IMR-90 (cell line): Measurements from ENCODE around the gene BCL11A. TPM values are rescaled to one million over a fixed set of nuclear protein-coding genes. Genes with fewer than 3 reads are reported as not detected.

Source experiments
- ATAC-seq: fragments of 200-7000 bp; cut with Tn5 transposase; 2 replicates; pipeline ENCODE4 v1.9.1; 2020; ENCODE audit warnings: low read depth, mild to moderate bottlenecking, moderate library complexity
- BruUV-seq: library from RNA; stranded (reverse); fragments of 400-500 nt; replicated peaks from 2 replicates; lab custom pipeline; 2021; lab: Mats Ljungman, UMichigan
- CTCF ChIA-PET: fragments of 300-600 bp; formaldehyde crosslinking; extraction: SDS; loops from one replicate; lab custom pipeline; 2021; ENCODE audit warnings: antibody characterized with exemption; lab: Yijun Ruan, JAX
- POLR2A ChIA-PET: fragments of 300-600 bp; sonication (Branson Sonifier 250); formaldehyde crosslinking; loops from one replicate; lab custom pipeline; 2022; ENCODE audit warnings: antibody characterized with exemption; ENCODE audit not compliant: unreplicated experiment; lab: Charles Lee
- DNase-seq: peaks from one replicate; pipeline ENCODE4 v3.0.0; 2013
- H2AFZ ChIP-seq: replicated peaks from 2 replicates; pipeline ENCODE3; 2013; ENCODE audit warnings: low read length, mild to moderate bottlenecking; ENCODE audit not compliant: poor library complexity
- H2AK5ac ChIP-seq: 2 replicates; pipeline ENCODE4 v1.6.1; 2013; ENCODE audit warnings: low read depth, low read length, inconsistent platforms
- H2AK9ac ChIP-seq: replicated peaks from 2 replicates; pipeline ENCODE3; 2013; ENCODE audit warnings: mild to moderate bottlenecking, low read depth, low read length, moderate library complexity; ENCODE audit not compliant: poor library complexity
- H2BK120ac ChIP-seq: 2 replicates; pipeline ENCODE4 v1.6.1; 2013; ENCODE audit warnings: low read depth, low read length, inconsistent platforms
- H2BK15ac ChIP-seq: 3 replicates; pipeline ENCODE4 v1.6.1; 2013; ENCODE audit warnings: low read depth, low read length, inconsistent platforms
- H2BK20ac ChIP-seq: 2 replicates; pipeline ENCODE4 v1.6.1; 2013; ENCODE audit warnings: low read depth, mild to moderate bottlenecking, inconsistent platforms, low read length, moderate library complexity
- H2BK5ac ChIP-seq: 2 replicates; pipeline ENCODE4 v1.6.1; 2013; ENCODE audit warnings: mild to moderate bottlenecking, low read depth, low read length, inconsistent platforms; ENCODE audit not compliant: poor library complexity, severe bottlenecking
- H3K14ac ChIP-seq: replicated peaks from 2 replicates; pipeline ENCODE4 v1.6.1; 2013; ENCODE audit warnings: low read depth, low read length, inconsistent platforms
- H3K18ac ChIP-seq: 2 replicates; pipeline ENCODE4 v1.6.1; 2013; ENCODE audit warnings: low read depth, low read length, control low read depth
- H3K23ac ChIP-seq: 2 replicates; pipeline ENCODE4 v1.6.1; 2013; ENCODE audit warnings: low read depth, low read length, inconsistent platforms
- H3K27ac ChIP-seq: 2 replicates; pipeline ENCODE4 v1.5.1; 2013; ENCODE audit warnings: mild to moderate bottlenecking, control low read depth, low read length; ENCODE audit not compliant: insufficient read depth
- H3K27me3 ChIP-seq: 2 replicates; pipeline ENCODE4 v1.6.1; 2013; ENCODE audit warnings: low read length; ENCODE audit not compliant: control insufficient read depth, insufficient read depth
- H3K36me3 ChIP-seq: 2 replicates; pipeline ENCODE4 v1.6.1; 2013; ENCODE audit warnings: low read length, mixed read lengths; ENCODE audit not compliant: control insufficient read depth, insufficient read depth
- H3K4ac ChIP-seq: 2 replicates; pipeline ENCODE4 v1.6.1; 2013; ENCODE audit warnings: low read depth, low read length, inconsistent platforms
- H3K4me1 ChIP-seq: 2 replicates; pipeline ENCODE4 v1.6.1; 2013; ENCODE audit warnings: low read length, mixed read lengths; ENCODE audit not compliant: control insufficient read depth, insufficient read depth
- H3K4me2 ChIP-seq: 2 replicates; pipeline ENCODE4 v1.6.1; 2013; ENCODE audit warnings: low read depth, mild to moderate bottlenecking, control low read depth, low read length, moderate library complexity
- H3K4me3 ChIP-seq: 2 replicates; pipeline ENCODE4 v1.5.1; 2013; ENCODE audit warnings: low read depth, mild to moderate bottlenecking, control low read depth, low read length, moderate library complexity; ENCODE audit not compliant: insufficient read depth
- H3K56ac ChIP-seq: 2 replicates; pipeline ENCODE4 v1.6.1; 2013; ENCODE audit warnings: low read length, inconsistent platforms; ENCODE audit not compliant: insufficient read depth; ENCODE audit errors: extremely low read depth
- H3K79me1 ChIP-seq, 2 experiments: 2 replicates each; pipeline ENCODE4 v1.6.1; 2013; ENCODE audit warnings: low read length in 2 of 2, inconsistent platforms in 1 of 2, low read depth in 1 of 2
- H3K9ac ChIP-seq: 2 replicates; pipeline ENCODE4 v1.6.1; 2013; ENCODE audit warnings: low read depth, low read length, control low read depth
- H3K9me1 ChIP-seq: 2 replicates; pipeline ENCODE4 v1.6.1; 2013; ENCODE audit warnings: low read length, inconsistent platforms; ENCODE audit not compliant: insufficient read depth
- H3K9me3 ChIP-seq: 2 replicates; pipeline ENCODE4 v1.6.1; 2013; ENCODE audit warnings: low read length; ENCODE audit not compliant: control insufficient read depth, insufficient read depth
- H4K20me1 ChIP-seq: 2 replicates; pipeline ENCODE4 v1.6.1; 2013; ENCODE audit warnings: low read length, inconsistent platforms; ENCODE audit not compliant: insufficient read depth
- H4K5ac ChIP-seq: 2 replicates; pipeline ENCODE4 v1.6.1; 2013; ENCODE audit warnings: mild to moderate bottlenecking, low read depth, low read length, control low read depth
- H4K8ac ChIP-seq, 2 experiments: 2 replicates each; pipeline ENCODE4 v1.6.1; 2013; ENCODE audit warnings: low read depth in 2 of 2, low read length in 2 of 2, control low read depth in 1 of 2, inconsistent platforms in 1 of 2
- H4K91ac ChIP-seq: 2 replicates; pipeline ENCODE4 v1.6.1; 2013; ENCODE audit warnings: low read depth, low read length, inconsistent platforms; ENCODE audit not compliant: insufficient read depth
- CTCF ChIP-seq: conservative IDR thresholded peaks from 2 replicates; pipeline ENCODE4 v1.5.1; 2012; ENCODE audit warnings: mild to moderate bottlenecking, low read depth, low read length, improper control_type of control experiment
- MAZ ChIP-seq: IDR thresholded peaks from 2 replicates; pipeline ENCODE4 v1.6.1; 2012; ENCODE audit warnings: low read depth, mild to moderate bottlenecking, low read length, improper control_type of control experiment, moderate library complexity, borderline replicate concordance
- POLR2A ChIP-seq: IDR thresholded peaks from 2 replicates; pipeline ENCODE4 v1.6.1; 2012; ENCODE audit warnings: mild to moderate bottlenecking, low read depth, low read length
- RCOR1 ChIP-seq: IDR thresholded peaks from 2 replicates; pipeline ENCODE4 v1.6.1; 2012; ENCODE audit warnings: mild to moderate bottlenecking, low read length, improper control_type of control experiment; ENCODE audit not compliant: insufficient replicate concordance
- USF2 ChIP-seq: fragments of 150-350 bp; IDR thresholded peaks from 2 replicates; pipeline ENCODE4 v1.6.1; 2017; ENCODE audit warnings: mild to moderate bottlenecking, antibody characterized with exemption, low read length, low read depth
- WGBS, 2 experiments: methylation state at CpG; one replicate each; pipeline versions ENCODE4 v1.1.5 to v1.1.7; 2013; ENCODE audit warnings: missing lambda C conversion rate in 2 of 2; ENCODE audit not compliant: insufficient read length in 1 of 2; ENCODE audit errors: extremely low coverage in 2 of 2; 5-methylcytosine and 5-hydroxymethylcytosine counted together
- dilution Hi-C: fragments of 300-500 bp; cut with HindIII; formaldehyde crosslinking; loops from one replicate; pipeline ENCODE4 v1.14.3; 2018; ENCODE audit warnings: low sequenced_read_pairs; ENCODE audit not compliant: unreplicated experiment
- in situ Hi-C: fragments of 300-500 bp; cut with MboI; formaldehyde crosslinking; loops from 3 replicates; pipeline ENCODE4 v1.14.3; 2019; ENCODE audit warnings: low sequenced_read_pairs, inconsistent platforms, mixed read lengths
- intact Hi-C: fragments of 100-400 bp; cut with micrococcal nuclease; formaldehyde crosslinking; loops from 2 replicates; pipeline ENCODE4 v1.10.0; 2022
- polyA plus RNA-seq, 3 experiments: library from polyadenylated mRNA; depleted of rRNA; stranded (reverse); fragments of >200 nt; gene quantifications; 2 replicates each; pipeline ENCODE4 v1.2.3, GENCODE V29; 2012; ENCODE audit warnings: low replicate concordance in 1 of 3
- total RNA-seq: library from RNA; depleted of rRNA; stranded (reverse); fragments of >200 nt; gene quantifications from 2 replicates; pipeline ENCODE4 v1.2.3, GENCODE V29; 2012

Gene BCL11A
- total and polyA plus RNA-seq, 2 of the 4 experiments (the other 2 are of a cell fraction) = 1.0 to 1.1 TPM

GRCh38 chr2:60500861-60501260 is 52.6 kb downstream of the BCL11A start:
- Histone ChIP-seq H3K56ac (no peak overlapping the region), H2AFZ (no peak overlapping the region), H3K23ac (no peak overlapping the region), H3K36me3 (no peaks in the 10 kb centered on the region), H3K14ac (no peak overlapping the region), H4K5ac (no peak overlapping the region), H2BK5ac (no peak overlapping the region), H4K91ac (no peak overlapping the region), H3K27me3 (peaks cover 9% of the 10 kb centered on the region), H3K79me1 (no peaks in the 10 kb centered on the region), H2BK120ac (no peak overlapping the region), H2AK5ac (no peak overlapping the region), H3K18ac (no peak overlapping the region), H3K4me2 (no peak overlapping the region), H2BK20ac (no peak overlapping the region), H3K4ac (no peak overlapping the region), H3K4me3 (no peak overlapping the region), H3K27ac (no peak overlapping the region), H3K9me3 (no peaks in the 10 kb centered on the region), H2AK9ac (no peak overlapping the region), H2BK15ac (no peak overlapping the region), H3K9me1 (no peaks in the 10 kb centered on the region), H4K20me1 (no peaks in the 10 kb centered on the region), H3K4me1 (no peaks in the 10 kb centered on the region), H4K8ac (no peak overlapping the region), H3K9ac (no peak overlapping the region)
- DNase-seq (no peak), ATAC-seq (no peak)
- ChIA-PET POLR2A (no interaction called here), CTCF (no interaction called here)
- intact Hi-C loops = no loop called here
- TF ChIP-seq RCOR1 (no peak), CTCF (no peak), MAZ (no peak), USF2 (no peak), POLR2A (no peak)
- in situ Hi-C loops = no loop called here
- no TSS peak for BruUV-seq
- WGBS, 2 experiments = no CpG with 5 or more reads among the region's 2 CpGs
- dilution Hi-C loops = no loop called here
